Astrocyte (in vitro differentiated cells and primary cell): Measurements from ENCODE around the gene ANKIB1. TPM values are rescaled to one million over a fixed set of nuclear protein-coding genes. Genes with fewer than 3 reads are reported as not detected.

Experiments used
- DNase-seq: peaks from one replicate; pipeline ENCODE4 v3.0.0-alpha.2; 2010; ENCODE audit warnings: low read depth
- FAIRE-seq: peaks from 2 replicates; lab custom pipeline; 2011; peaks lifted over from hg19 to GRCh38; lab: Jason Lieb, UNC
- H2AFZ ChIP-seq: 2 replicates; pipeline ENCODE4 v1.6.0; 2012; ENCODE audit warnings: low read depth, low read length, inconsistent platforms
- H3K27ac ChIP-seq: 2 replicates; pipeline ENCODE4 v1.5.1; 2011; ENCODE audit warnings: low read depth, low read length, inconsistent platforms
- H3K27me3 ChIP-seq: 2 replicates; pipeline ENCODE4 v1.6.0; 2011; ENCODE audit warnings: low read length, inconsistent platforms; ENCODE audit not compliant: insufficient read depth
- H3K36me3 ChIP-seq: 2 replicates; pipeline ENCODE4 v1.5.1; 2011; ENCODE audit warnings: low read length, inconsistent platforms; ENCODE audit not compliant: insufficient read depth
- H3K4me1 ChIP-seq: 2 replicates; pipeline ENCODE4 v1.5.1; 2011; ENCODE audit warnings: low read length, inconsistent platforms; ENCODE audit not compliant: insufficient read depth
- H3K4me2 ChIP-seq: 2 replicates; pipeline ENCODE4 v1.6.0; 2012; ENCODE audit warnings: low read length, inconsistent platforms
- H3K4me3 ChIP-seq: 2 replicates; pipeline ENCODE4 v1.5.1; 2011; ENCODE audit warnings: low read depth, mild to moderate bottlenecking, low read length, inconsistent platforms; ENCODE audit not compliant: insufficient read depth
- H3K79me2 ChIP-seq: 2 replicates; pipeline ENCODE4 v1.6.0; 2012; ENCODE audit warnings: mild to moderate bottlenecking, low read length, inconsistent platforms; ENCODE audit not compliant: insufficient read depth
- H3K9ac ChIP-seq: 2 replicates; pipeline ENCODE4 v1.6.0; 2012; ENCODE audit warnings: mild to moderate bottlenecking, low read length, inconsistent platforms
- H3K9me3 ChIP-seq: 2 replicates; pipeline ENCODE4 v1.5.1; 2012; ENCODE audit warnings: low read depth, mild to moderate bottlenecking, low read length, inconsistent platforms; ENCODE audit not compliant: insufficient read depth
- H4K20me1 ChIP-seq: 2 replicates; pipeline ENCODE4 v1.6.0; 2012; ENCODE audit warnings: low read length, inconsistent platforms; ENCODE audit not compliant: insufficient read depth
- H3K27ac Mint-ChIP-seq: one replicate; pipeline ENCODE4 v1.8.0; 2021; ENCODE audit warnings: mild to moderate bottlenecking, mixed read lengths; ENCODE audit not compliant: unreplicated experiment
- H3K27me3 Mint-ChIP-seq: one replicate; pipeline ENCODE4 v1.8.0; 2021; ENCODE audit warnings: low read depth, mixed read lengths; ENCODE audit not compliant: unreplicated experiment
- H3K36me3 Mint-ChIP-seq: one replicate; pipeline ENCODE4 v1.8.0; 2021; ENCODE audit warnings: low read depth, mixed read lengths; ENCODE audit not compliant: unreplicated experiment
- H3K4me1 Mint-ChIP-seq: one replicate; pipeline ENCODE4 v1.8.0; 2021; ENCODE audit warnings: low read depth, mixed read lengths; ENCODE audit not compliant: unreplicated experiment
- H3K4me3 Mint-ChIP-seq: one replicate; pipeline ENCODE4 v1.8.0; 2021; ENCODE audit warnings: mild to moderate bottlenecking, moderate library complexity, mixed read lengths; ENCODE audit not compliant: unreplicated experiment
- H3K9me3 Mint-ChIP-seq: one replicate; pipeline ENCODE4 v1.8.0; 2021; ENCODE audit warnings: mild to moderate bottlenecking, mixed read lengths; ENCODE audit not compliant: unreplicated experiment
- CTCF ChIP-seq: IDR thresholded peaks from 2 replicates; pipeline ENCODE4 v1.5.1; 2011; ENCODE audit warnings: low read depth, mild to moderate bottlenecking, inconsistent platforms, low read length, moderate library complexity; ENCODE audit not compliant: insufficient read depth
- EZH2 ChIP-seq: IDR thresholded peaks from 2 replicates; pipeline ENCODE4 v1.6.1; 2012; ENCODE audit warnings: mild to moderate bottlenecking, low read length, inconsistent platforms; ENCODE audit not compliant: insufficient read depth
- total RNA-seq: library from RNA; stranded (reverse); gene quantifications from 2 replicates; pipeline ENCODE4 v1.2.1, GENCODE V29; 2021

ANKIB1 gene
- total RNA-seq, 1 donor from 2014 or later = 83.3 TPM

GRCh38 chr7:92281031-92281430, 35.3 kb downstream of the ANKIB1 start:
- no peak overlapping the region for H3K27ac ChIP-seq
- H3K4me3 Mint-ChIP-seq = no peak overlapping the region
- H3K27ac Mint-ChIP-seq = no peak overlapping the region
- H3K27me3 ChIP-seq = no peaks in the 10 kb centered on the region
- no peaks in the 10 kb centered on the region for H3K4me1 ChIP-seq
- H3K4me3 ChIP-seq = no peak overlapping the region
- H3K4me1 Mint-ChIP-seq = peaks cover 5% of the 10 kb centered on the region
- DNase-seq = no peak
- no peak overlapping the region for H2AFZ ChIP-seq
- peaks cover 59% of the 10 kb centered on the region for H4K20me1 ChIP-seq
- no peak overlapping the region for H3K4me2 ChIP-seq
- peaks cover 4% of the 10 kb centered on the region for H3K36me3 Mint-ChIP-seq
- H3K79me2 ChIP-seq = peaks cover 84% of the 10 kb centered on the region
- H3K9ac ChIP-seq = no peak overlapping the region
- H3K9me3 ChIP-seq = peaks cover 3% of the 10 kb centered on the region
- no peak for FAIRE-seq
- H3K36me3 ChIP-seq = no peaks in the 10 kb centered on the region
- H3K9me3 Mint-ChIP-seq = no peaks in the 10 kb centered on the region
- H3K27me3 Mint-ChIP-seq = no peaks in the 10 kb centered on the region
- TF ChIP-seq EZH2 (no peak), CTCF (no peak)

- Histone ChIP-seq H3K4me1 (no peaks in the 10 kb centered on the region), H3K9me3 (peaks cover 3% of the 10 kb centered on the region), H3K4me3 (no peak overlapping the region), H3K27me3 (no peaks in the 10 kb centered on the region), H3K27ac (no peak overlapping the region), H3K9ac (no peak overlapping the region), H2AFZ (no peak overlapping the region), H3K4me2 (no peak overlapping the region), H4K20me1 (peaks cover 57% of the 10 kb centered on the region), H3K79me2 (peaks cover 80% of the 10 kb centered on the region), H3K36me3 (no peaks in the 10 kb centered on the region)
- Mint-ChIP-seq H3K27me3 (no peaks in the 10 kb centered on the region), H3K9me3 (no peaks in the 10 kb centered on the region), H3K36me3 (no peaks in the 10 kb centered on the region), H3K4me1 (no peaks in the 10 kb centered on the region), H3K4me3 (no peak overlapping the region), H3K27ac (no peak overlapping the region)
- no peak for FAIRE-seq
- no peak for TF ChIP-seq EZH2
- no peak for TF ChIP-seq CTCF
- DNase-seq = no peak
Observed at GRCh38 chr7:92282221-92282814, 36.5 kb downstream of the ANKIB1 start.

- Mint-ChIP-seq H3K27ac (no peak overlapping the region), H3K4me1 (no peaks in the 10 kb centered on the region), H3K4me3 (no peak overlapping the region), H3K27me3 (no peaks in the 10 kb centered on the region), H3K36me3 (no peaks in the 10 kb centered on the region), H3K9me3 (no peaks in the 10 kb centered on the region)
- Histone ChIP-seq H2AFZ (no peak overlapping the region), H3K9ac (no peak overlapping the region), H3K4me1 (no peaks in the 10 kb centered on the region), H3K36me3 (no peaks in the 10 kb centered on the region), H4K20me1 (peaks cover 56% of the 10 kb centered on the region), H3K9me3 (peaks cover 3% of the 10 kb centered on the region), H3K4me3 (no peak overlapping the region), H3K27ac (no peak overlapping the region), H3K4me2 (no peak overlapping the region), H3K79me2 (peaks cover 78% of the 10 kb centered on the region), H3K27me3 (no peaks in the 10 kb centered on the region)
- TF ChIP-seq EZH2 (no peak), CTCF (no peak)
- DNase-seq (no peak), FAIRE-seq (no peak)
Observed at GRCh38 chr7:92282930-92283329, 37.2 kb downstream of the ANKIB1 start.
